HCT116 (cell line): ENCODE measurements around the gene NF1.

ENCODE experiments used
- CBX3 ChIP-seq: IDR thresholded peaks from 2 replicates; pipeline ENCODE4 v1.6.1; 2012; ENCODE audit warnings: low read depth
- EZH2 ChIP-seq: fragments of 200-600 bp; sonication (generic); IDR thresholded peaks from 2 replicates; pipeline ENCODE4 v1.6.1; 2017; ENCODE audit warnings: antibody characterized with exemption, mixed run types
- EZH2phosphoT487 ChIP-seq: fragments of 200-600 bp; IDR thresholded peaks from 2 replicates; pipeline ENCODE4 v1.6.1; 2018; ENCODE audit warnings: antibody characterized with exemption, borderline replicate concordance
- POLR2A ChIP-seq: IDR thresholded peaks from 2 replicates; pipeline ENCODE4 v1.7.0; 2011; ENCODE audit warnings: borderline replicate concordance; ENCODE audit not compliant: insufficient read depth, insufficient read length; ENCODE audit errors: extremely low read depth
- ZFX ChIP-seq: fragments of 450-650 bp; IDR thresholded peaks from 2 replicates; pipeline ENCODE4 v1.6.1; 2017
- TF ChIP-seq, protein P1 (sequence below), 3 experiments: fragments of 200-600 bp in 1 of 3; sonication (generic) in 1 of 3; IDR thresholded peaks in 2 of 3; conservative IDR thresholded peaks in 1 of 3; 2 replicates each; pipeline ENCODE4 v1.5.1; 2012 to 2017; ENCODE audit warnings: low read depth in 2 of 3, low read length in 2 of 3, antibody characterized with exemption in 1 of 3, borderline replicate concordance in 1 of 3, control low read depth in 1 of 3, mild to moderate bottlenecking in 1 of 3, mixed read lengths in 1 of 3, mixed run types in 1 of 3, moderate library complexity in 1 of 3; ENCODE audit not compliant: insufficient read depth in 1 of 3
- TF ChIP-seq, protein P2 (sequence below): IDR thresholded peaks from 2 replicates; pipeline ENCODE4 v1.6.1; 2012; ENCODE audit warnings: low read depth

GRCh38 chr17:31389657-31390381 is 295.0 kb downstream of the NF1 start:
- TF ChIP-seq, protein P1, sequence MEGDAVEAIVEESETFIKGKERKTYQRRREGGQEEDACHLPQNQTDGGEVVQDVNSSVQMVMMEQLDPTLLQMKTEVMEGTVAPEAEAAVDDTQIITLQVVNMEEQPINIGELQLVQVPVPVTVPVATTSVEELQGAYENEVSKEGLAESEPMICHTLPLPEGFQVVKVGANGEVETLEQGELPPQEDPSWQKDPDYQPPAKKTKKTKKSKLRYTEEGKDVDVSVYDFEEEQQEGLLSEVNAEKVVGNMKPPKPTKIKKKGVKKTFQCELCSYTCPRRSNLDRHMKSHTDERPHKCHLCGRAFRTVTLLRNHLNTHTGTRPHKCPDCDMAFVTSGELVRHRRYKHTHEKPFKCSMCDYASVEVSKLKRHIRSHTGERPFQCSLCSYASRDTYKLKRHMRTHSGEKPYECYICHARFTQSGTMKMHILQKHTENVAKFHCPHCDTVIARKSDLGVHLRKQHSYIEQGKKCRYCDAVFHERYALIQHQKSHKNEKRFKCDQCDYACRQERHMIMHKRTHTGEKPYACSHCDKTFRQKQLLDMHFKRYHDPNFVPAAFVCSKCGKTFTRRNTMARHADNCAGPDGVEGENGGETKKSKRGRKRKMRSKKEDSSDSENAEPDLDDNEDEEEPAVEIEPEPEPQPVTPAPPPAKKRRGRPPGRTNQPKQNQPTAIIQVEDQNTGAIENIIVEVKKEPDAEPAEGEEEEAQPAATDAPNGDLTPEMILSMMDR (IDR thresholded peaks at IDR 0.05 in 2 of 3, conservative IDR thresholded peaks at IDR 0.05 in 1 of 3; ENCODE audit: borderline replicate concordance in 1 of 3, insufficient read depth in 1 of 3, low read depth in 2 of 3, low read length in 2 of 3), result no peak; a peak in 1 of 6 replicates
- TF ChIP-seq CBX3 (no peak), POLR2A (no peak), EZH2 (no peak), EZH2phosphoT487 (no peak), ZFX (no peak)
- TF ChIP-seq, protein P2, sequence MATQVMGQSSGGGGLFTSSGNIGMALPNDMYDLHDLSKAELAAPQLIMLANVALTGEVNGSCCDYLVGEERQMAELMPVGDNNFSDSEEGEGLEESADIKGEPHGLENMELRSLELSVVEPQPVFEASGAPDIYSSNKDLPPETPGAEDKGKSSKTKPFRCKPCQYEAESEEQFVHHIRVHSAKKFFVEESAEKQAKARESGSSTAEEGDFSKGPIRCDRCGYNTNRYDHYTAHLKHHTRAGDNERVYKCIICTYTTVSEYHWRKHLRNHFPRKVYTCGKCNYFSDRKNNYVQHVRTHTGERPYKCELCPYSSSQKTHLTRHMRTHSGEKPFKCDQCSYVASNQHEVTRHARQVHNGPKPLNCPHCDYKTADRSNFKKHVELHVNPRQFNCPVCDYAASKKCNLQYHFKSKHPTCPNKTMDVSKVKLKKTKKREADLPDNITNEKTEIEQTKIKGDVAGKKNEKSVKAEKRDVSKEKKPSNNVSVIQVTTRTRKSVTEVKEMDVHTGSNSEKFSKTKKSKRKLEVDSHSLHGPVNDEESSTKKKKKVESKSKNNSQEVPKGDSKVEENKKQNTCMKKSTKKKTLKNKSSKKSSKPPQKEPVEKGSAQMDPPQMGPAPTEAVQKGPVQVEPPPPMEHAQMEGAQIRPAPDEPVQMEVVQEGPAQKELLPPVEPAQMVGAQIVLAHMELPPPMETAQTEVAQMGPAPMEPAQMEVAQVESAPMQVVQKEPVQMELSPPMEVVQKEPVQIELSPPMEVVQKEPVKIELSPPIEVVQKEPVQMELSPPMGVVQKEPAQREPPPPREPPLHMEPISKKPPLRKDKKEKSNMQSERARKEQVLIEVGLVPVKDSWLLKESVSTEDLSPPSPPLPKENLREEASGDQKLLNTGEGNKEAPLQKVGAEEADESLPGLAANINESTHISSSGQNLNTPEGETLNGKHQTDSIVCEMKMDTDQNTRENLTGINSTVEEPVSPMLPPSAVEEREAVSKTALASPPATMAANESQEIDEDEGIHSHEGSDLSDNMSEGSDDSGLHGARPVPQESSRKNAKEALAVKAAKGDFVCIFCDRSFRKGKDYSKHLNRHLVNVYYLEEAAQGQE, result no peak
